Activated effector memory CD4-positive, alpha-beta T cell treated with Interleukin-2 at 50 U/mL for 16 hours (primary cell): ENCODE measurements around the gene RABEPK.
"Not testable (repeated sequence)": the region's sequence is repeated elsewhere in the genome, so short reads cannot be mapped to it uniquely, and the experiment has no call there.

Source experiments
- DNase-seq: peaks from one replicate; pipeline ENCODE4 v3.0.0-alpha.2; 2020

RABEPK gene

DNA sequence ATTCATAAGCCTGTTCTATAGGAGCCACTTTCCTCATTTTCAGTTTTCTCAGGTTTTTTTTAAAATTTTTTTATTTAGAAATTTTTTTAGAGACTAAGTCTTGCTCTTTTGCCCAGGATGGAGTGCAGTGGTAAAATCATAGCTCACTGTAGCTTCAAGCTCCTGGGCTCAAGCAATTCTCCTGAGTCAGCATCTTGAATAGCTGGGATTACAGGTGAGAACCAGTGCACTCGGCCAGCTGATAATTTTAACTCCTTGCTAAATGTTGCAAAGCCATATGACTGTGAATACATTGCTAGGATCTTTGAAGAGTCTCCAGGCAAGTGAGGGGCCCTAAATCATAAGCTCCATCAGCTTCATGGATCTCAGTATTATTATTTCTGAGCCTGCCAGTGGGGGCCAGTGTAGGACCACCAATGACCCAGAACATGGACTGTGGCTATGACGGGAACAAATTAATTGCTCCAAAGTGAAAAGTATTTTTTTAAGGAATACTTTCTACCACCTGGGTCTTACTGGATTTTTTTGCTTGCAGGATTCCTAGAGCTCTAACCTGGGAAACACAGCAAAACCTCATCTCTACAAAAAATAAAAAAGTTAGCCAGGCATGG lies 55.5 kb downstream of the RABEPK start:
- no peak for DNase-seq

DNA sequence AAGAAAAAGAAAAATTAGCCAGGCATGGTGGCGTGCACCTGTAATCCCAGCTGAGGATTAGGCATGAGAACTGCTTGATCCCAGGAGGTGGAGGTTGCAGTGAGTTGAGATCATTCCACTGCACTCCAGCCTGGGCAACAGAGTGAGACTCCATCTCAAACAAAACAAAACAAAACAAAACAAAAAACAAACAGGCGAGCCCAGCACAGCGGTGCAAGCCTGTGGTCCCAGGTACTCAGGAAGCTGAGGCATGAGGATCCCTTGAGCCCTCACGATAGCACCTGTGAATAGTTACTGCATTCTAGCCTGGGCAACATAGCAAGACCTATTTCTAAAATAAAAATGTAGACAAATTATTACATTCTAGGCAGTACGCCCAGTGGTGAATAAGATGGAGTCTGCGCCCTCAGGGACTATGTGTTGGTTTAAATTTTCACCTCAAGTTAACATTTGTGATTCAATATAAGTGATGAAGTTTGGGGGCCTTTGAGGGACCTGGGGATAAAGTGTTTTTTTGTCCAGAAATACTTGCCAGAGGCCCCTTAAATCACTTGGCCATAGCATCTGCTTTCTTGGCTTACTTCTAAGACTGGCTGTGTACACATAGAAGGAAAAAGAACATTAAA lies 57.9 kb downstream of the RABEPK start:
- DNase-seq: no peak

DNA sequence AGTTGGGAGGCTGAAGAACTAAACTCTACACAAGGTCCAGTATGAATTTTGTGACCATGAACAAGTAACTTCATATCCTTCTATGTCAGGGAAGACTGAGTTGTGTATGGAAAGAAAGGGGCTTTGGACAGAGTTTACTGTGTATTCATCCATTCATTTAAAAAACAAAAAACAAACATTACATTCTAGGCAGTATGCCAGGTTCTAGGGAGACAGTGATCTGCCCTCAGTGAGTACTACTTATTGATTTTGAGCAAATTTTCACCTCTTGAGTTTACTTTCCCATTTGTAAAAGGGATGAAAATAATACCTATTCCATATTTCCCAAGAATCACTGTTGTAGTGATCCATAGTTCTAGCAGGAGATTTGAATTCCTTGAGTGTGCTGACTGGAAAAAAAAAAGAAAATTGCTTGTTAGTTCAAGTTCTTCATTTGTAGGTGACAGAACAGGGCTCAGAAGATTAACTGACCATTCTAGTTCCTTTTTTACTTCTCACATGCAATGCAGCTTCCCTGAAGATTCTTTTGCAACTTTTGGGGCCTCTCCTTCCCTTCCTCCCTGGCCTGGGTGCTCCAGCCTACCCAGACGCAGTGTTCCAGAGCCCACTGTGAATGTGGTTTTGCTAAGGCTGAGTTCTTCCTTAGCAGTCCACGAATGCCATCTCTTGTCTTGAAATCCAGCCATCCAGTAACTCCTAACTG lies 58.6 kb downstream of the RABEPK start:
- no peak for DNase-seq

DNA sequence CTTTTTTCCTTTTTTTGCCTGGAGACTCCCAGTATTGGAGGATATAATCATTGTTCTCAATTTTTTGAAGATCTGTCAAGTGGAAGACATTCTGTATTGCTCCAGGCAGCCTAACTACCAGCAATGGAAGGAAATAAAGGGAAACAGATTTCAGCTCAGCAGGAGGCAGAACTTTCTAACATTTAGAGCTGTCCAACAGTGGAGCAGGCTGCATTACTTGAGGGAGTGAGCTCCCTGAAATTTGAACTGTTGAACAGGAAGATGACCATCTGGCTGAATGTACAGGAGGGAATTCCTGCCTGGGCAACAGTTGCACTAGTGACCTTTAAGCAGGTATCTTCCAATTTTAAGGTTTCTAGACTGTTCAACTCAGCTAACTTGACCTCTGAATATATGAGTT lies 60.2 kb downstream of the RABEPK start:
- no peak for DNase-seq

DNA sequence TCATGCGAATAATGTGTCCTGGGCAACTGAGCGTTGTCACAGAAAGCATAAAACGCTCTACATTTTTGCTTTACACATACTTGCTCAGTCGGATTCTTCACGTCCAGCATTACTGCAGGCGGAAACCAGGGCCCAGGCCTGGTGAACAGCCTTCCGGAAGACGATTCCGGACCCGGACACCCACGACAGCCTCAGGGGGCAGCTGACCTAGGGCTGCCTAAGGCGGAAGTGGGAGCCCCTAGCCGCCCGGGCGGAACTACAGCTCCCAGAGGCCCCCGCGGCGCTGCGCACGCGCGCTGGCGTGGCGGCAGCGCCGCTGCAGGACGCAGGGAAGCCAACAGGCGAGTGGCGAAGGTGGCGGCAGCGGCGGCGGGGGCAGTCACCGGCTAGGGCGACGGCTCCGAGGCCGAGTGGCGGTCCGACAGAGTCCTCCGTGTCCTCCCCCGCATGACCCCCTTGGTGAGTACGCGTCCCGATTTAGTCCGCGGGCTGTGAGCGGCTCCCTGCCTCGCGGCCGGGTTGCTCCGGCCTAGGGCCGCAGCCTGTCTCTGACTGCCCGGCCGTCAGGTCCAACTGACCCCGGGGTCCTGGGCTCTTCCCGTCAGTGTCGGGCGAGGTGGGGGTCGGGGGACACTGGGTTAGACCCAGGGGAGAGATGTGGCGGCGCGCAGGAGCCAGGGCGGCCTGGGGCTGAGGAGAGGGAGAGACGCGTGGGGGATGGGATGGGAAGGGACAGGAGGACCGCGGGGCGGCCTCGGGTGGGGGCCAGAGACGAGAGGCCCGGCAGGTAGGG lies 61.4 kb downstream of the RABEPK start, which contains the start of gene GAPVD1:
GAPVD1 (plus strand) TSS at position 326 of the 793 bp plus-strand sequence. CDS start 37,096 bp downstream, outside the sequence.
- peak; percentile 85 for DNase-seq

DNA sequence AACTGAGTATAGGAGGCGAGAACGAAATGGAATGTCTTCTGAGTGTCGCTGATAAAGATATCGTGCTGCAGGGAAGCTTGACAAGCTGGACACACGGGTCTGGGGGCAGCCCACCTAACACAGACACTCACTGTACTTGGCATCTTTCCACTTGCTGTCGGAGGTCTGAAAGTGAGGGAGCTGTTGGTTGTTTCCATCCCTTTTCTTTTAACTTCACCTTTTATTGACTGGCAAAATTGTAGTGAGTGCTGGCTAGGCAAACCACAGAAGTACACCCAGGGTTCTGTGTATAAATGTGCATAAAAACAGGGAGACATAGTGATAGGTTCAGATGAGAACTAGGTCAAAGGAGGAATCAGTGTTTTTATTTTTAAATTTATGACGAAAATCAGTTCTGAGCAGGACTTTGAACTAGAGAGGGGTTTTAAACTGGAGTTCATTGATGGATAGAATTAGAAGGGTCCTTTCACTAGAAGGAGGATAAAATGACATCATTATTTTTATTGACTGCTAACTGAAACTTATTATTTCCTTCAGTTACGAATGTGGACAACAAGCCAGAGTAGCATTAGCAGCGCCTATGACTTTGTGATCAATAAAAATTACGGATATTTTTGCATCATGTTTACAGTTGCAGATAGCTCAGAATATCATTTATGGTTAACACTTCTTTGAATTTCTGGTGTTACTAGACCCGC lies 62.1 kb downstream of the RABEPK start:
- DNase-seq: no peak

DNA sequence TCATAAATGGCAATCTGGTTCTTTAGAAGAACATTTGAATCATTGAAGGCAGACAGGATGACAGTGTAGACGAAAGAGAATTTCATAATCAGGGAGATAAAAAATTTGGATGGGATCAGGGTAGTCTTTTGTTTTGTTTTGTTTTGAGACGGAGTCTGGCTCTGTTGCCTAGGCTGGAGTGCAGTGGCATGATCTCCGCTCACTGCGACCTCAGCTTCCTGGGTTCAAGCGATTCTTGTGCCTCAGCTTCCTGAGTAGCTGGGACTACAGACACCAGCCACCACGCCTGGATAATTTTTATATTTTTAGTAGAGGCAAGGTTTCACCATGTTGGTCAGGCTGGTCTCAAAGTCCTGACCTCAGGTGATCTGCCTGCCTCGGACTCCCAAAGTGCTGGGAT lies 63.7 kb downstream of the RABEPK start:
- not testable (repeated sequence) for DNase-seq

DNA sequence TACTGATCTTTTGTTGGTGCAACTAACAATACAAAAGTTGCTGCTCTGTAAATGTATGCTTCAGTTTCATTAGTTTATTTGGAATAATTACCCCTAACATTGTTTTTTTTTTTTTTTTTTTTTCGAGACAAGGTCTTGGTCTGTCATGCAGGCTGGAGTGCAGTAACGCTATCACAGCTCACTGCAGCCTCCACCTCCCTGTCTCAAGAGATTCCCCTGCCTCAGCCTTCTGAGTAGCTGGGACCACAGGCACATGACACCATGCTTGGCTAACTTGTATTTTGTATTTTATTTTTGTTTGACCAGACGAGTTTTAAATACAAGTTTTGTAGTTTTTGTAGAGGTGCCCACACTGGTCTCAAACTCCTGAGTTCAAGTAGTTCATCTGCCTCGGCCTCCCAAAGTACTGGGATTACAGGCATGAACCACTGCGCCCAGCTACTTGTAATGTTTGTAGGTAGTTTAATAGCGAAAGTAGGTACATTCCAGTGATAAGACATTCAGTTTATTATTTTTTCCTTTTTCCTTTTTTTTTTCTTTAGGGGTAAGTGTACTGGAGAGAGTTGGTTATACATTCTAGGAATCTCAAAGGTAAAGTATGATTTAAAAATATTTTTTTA lies 68.2 kb downstream of the RABEPK start:
- no peak for DNase-seq

DNA sequence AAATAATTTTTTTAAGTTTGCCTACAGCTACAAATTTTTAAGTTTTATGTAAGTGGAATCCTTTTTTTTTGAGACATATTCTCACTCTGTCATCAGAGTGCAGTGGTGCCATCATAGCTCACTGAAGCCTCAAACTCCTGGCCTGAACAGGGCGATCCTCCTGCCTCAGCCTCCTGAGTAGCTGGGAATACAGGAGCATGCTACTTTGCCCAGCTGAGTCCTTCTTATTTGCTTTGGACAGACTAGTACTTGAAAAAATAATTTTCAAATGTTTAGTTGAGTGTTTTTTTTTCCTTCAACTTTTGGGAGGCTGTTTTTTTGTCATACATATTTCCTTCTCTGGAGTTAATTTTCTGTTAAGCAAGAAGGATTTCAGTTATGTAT lies 68.7 kb downstream of the RABEPK start:
- no peak for DNase-seq

DNA sequence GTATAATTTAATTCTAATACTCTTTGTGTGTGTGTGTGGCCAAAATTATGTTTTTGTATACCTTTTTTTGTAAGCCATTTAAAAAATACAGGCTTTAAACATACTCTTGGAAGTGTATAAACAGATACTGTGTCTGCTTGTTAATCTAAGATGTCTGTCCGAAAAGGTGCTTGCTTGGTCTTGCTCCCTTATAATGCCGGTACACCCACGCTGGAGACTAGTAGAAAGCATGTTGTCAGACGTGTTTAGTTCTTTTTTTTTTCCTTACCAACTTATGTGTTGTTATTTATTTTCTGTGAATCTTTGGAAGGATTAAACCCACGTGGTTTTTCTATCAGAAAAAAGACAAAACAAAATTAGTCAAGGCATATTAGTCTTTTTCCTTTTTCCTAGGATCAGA lies 70.7 kb downstream of the RABEPK start:
- no peak for DNase-seq

DNA sequence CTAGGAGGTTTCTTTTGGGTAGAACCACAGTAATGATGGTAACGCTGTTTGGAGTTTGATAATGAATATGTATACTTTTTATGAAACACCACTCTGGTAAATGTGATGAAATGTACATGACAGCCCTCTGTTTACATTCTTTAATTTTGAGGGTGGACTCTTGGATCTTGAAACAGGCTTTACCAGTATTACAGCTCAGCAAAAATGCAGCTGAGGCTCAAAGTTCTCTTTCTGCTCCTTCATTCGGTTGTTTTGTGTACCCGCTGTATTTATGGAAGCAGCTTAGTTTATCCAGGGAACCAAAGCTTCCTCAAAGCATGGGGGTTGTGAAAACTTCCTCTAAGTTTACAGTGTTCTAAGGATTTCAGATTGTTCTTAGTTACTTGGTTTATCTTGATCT lies 72.4 kb downstream of the RABEPK start:
- DNase-seq: no peak

DNA sequence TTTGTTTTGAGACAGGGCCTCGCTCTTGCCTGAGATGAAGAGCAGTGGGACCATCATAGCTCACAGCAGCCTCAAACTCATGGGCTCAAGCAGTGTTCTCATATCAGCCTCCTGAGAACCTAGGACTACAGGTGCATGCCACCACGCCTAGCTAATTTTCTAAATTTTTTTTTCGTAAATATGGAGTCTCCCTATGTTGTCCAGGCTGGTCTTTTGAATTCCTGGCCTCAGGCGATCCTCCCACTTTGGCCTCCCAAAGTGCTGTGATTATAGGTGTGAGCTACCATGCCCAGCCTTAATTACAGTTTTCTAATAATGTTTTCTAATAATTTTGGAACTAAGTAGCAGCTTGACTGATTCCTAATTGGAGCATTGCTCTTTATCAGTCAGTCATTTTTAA lies 76.4 kb downstream of the RABEPK start:
- DNase-seq: no peak

DNA sequence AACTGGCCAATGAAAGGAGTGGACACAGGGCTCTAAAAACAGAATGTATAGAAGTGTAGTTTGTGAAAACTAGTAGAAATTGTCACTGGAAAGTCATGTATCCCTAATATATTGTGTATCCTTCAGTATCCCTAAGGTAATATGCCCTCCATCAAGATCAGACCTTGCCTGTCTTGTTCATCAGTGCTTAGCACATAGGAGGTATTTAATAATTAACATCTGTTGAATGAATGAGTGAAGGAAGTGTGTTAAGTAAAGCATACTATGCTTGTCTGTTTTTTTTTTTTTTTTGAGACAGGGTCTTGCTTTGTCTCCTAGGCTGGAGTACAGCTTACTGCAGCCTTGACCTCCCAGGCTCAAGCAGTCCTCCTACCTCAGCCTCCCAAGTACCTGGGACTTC lies 77.1 kb downstream of the RABEPK start:
- no peak for DNase-seq

DNA sequence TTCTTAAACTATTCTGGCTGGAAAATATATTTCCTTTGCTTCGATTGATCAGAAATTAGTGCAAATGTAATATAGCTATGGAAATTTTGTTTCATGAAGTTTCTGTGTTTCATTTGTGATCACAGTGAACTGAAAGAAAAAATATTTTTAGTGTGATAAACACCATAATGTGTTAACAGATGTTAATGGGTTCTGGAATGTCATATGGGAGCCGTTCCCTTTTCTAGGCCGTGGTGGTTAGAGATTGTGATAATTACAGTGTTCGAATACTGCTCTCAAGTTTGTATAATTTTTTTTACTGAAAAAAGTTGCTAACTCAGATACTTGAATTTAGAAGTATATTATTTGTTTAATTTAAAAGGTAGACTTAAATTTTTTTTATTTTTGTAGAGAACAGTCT lies 80.6 kb downstream of the RABEPK start:
- DNase-seq: no peak
